DMS 273 (cell line): Measurements from ENCODE around the gene CTSV.
"Not testable (repeated sequence)": the region's sequence is repeated elsewhere in the genome, so short reads cannot be mapped to it uniquely, and the experiment has no call there.

ENCODE experiments used
- DNase-seq: peaks from one replicate; lab custom pipeline; 2025; ENCODE audit not compliant: unreplicated experiment; lab: John Stamatoyannopoulos, UW

Gene CTSV

DNA sequence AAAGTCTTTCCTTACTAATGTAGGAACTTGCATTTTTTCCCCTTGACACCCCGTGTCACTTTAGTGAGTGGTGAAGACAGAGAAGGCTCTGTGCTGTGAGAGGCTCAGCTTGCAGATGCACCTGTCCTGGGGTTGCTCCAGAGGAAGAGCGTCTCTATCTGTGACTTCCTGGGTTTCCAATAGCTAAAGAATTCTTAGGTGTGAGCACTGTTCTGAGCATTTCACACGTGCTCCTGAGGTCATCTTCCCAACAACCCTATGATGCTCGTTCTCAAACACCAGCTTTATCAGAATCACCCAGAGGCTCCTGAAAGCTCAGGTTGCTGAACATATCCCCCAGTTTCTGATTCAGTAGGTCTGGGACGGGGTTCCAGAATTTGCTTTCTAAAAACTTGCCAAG, 6.4 kb upstream of the CTSV start:
- DNase-seq: no peak

DNA sequence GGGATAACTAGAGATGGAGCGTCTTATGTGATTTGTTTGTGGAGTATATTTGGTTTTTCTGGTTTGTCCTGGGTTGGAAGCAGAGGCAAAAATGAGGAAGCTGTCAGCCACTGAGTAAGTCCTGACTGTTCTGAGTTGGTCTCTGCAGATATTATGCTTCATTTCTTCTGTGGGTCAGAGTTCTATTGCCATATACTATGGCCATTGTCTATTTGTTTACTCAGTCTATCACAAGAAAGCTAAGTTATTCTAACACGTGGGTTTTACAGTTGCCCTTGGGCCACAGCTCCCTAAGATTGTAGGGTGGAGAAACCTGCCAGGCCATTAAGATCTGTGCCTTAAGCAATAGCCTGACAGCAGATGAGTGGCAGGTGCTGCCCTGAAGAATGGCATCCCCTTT, 3.0 kb upstream of the CTSV start:
- no peak for DNase-seq

DNA sequence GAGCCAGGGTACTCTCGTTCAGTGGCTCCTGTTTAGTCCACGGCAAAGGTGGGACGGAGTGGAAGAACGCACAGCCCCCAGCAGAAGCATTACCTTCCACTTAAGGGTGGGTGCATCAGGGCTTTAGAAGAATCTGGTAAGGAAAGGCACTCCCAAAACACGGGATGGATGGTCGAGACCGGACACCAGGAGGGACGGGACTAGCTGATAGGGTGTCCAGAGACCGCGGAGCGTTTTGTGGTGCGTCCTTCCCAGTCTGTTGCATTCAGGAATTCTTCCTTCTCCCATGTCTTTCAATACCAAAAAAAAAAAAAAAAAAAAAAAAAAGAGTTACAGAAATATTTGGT, 545 bp upstream of the CTSV start:
- peak; percentile 68 for DNase-seq

DNA sequence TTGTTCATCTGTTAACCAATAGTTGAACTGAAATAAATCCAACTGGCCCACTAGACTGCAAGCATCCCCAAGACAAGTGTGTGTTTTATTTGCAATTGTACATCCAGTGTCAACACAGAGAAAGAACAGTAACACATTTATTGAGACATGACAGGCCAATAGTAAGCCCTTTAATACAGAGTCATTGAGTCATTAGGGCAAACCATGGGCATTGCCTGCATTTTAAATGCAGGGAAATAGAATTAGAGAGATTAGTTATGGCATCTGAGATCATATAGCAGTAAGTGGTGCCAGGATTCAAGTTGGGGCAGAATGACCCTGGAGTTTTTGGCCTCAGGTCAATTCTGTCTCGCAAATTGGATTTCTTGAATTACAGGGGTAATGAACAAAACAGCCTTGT, 15.4 kb downstream of the CTSV start:
- DNase-seq: peak; percentile 3

DNA sequence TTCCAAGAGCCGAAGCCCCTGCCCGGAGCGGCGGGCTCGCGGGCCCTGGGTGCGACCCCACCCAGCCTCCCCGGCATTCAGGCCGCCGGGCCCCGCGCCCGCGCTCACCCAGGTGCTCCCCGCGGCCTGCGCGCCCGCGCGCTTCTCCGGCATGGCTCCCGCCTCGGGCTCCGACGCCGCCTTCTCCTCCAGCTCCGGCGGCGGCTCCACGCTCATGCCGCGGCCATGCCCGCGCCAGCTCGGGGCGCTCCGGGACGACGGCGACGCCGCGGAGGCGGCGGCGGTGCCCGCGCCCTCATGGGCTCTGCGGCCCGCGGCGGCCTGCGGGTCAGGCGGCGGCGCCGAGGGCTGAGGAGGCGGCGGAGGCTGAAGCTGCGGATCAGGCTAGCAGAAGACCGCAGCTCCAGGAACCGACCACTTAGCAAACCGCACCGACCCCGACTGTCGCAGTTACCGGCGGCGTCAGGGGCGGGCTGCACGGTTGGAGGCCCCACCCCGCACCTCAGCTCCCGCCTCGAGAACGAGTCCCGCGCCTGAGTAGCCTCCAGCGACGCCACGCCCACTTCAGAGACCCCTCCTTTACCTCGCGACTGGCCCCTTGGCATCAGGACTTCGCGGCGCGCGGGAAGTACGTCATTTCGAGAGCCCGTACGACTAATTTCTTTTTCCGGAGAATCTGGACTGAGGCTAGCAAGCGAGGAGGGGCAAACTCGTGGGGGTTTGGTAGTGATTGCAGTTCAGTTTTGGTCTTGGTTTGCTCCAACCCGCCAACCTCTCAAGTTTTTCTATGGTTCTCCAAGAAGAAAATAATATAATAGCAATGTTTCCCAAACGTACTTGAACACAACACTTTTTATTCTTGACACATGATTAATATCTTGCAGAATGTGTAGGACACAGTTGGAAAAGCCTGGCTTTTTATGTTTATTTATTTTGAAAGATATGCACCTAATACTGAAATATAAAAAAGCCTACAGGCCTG, 25.5 kb downstream of the CTSV start:
- DNase-seq: peak; percentile 92

DNA sequence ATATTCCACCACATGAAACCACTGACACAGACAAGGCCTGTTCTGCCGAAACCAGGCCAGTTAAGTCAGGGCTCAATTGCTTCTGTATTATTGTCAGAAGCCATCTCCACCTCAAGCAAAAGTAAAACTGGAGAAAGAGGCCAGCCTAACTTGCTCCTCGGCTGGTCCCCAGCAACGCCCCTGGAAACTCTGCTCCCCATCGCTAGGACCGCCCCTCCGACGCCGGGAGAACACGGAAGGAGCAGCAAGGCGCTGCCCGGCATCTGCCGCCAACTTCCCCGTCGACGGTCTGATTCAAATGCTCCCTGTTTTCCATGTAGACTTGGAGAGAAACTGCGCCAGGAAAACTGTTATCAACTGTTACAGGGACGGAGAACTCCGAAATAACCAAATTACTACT, 26.3 kb downstream of the CTSV start:
- DNase-seq: not testable (repeated sequence)

DNA sequence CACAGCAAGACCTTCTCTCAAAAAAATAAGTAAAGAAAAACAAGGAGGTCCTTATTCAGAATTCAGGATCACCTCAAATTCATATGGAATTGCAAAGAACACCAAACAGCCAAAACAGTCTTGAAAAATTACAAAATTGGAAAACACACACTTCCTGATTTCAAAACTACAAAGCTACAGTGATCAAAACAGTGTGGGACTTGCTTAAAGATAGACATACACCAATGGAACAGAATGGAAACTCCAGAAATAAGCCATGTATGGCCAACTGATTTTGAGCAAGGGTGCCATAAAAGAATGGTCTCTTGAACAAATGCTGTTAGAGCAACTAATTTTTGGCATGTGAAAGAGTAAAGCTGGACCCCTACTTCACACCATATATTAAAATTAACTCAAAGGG, 36.7 kb downstream of the CTSV start:
- not testable (repeated sequence) for DNase-seq

DNA sequence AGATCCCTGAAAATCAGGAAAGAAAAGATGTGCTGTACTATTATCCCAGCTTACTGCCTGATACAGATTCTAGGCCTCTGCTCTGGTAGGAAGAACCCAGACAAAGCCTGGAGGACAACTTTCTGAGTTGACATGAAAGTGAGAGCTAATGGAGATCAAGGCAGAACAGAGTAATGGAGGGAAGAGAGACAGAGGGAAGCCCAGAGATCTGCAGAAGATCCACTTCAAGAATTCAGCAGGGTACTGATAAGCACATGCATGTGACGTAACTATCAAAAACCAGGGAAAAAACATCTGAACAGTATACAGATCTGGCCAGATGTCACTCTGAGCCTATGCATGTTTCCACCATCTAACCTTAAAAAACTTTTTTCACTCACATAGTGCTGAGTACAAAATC, 37.6 kb downstream of the CTSV start:
- DNase-seq: not testable (repeated sequence)

DNA sequence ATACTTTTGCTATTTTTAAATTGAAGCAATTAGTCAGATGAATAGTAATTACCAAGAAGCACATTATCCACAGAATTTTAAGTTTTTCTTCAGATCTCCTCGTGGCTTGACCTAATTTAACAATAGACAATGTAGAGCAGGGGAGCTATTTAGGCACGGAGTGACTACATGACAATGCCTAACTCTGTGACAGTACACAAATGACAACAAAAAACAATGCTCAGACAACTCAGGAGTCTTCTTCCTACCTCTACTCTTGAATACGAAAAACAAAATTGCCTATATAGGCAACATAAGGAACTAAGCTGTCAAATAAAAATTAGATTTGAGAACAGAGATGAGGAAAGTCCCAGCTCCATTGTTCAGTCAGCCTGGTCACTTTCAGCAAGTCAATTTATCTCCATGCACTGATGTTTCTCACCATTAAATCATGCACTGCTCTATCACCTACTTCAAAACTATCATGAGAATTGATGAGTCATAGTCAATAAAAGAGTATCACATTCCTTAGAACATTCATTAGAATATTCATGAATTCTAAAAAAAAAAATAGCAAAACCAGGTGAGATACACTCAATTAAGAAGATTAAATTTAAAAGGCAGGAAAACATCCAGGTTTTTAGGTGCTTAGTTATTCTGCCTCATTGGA, 38.7 kb downstream of the CTSV start:
- DNase-seq: not testable (repeated sequence)

DNA sequence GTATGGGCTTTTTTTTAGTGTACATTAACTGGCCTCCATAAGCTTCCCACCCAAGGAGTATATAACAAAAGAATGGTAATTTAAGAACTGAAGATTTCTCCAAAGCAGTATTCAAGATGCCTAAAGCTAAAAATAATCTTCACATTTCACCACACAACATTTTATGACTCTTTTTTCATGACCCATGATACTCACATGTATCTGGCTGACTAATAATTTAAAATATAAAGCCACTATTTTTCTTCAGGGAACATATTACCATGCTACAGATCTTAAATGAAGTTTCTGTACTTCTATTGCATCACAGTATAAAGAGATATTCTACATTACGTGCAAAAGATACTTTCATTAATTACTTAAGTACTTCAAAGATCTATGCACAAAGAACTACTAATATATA, 39.2 kb downstream of the CTSV start:
- DNase-seq: not testable (repeated sequence)

DNA sequence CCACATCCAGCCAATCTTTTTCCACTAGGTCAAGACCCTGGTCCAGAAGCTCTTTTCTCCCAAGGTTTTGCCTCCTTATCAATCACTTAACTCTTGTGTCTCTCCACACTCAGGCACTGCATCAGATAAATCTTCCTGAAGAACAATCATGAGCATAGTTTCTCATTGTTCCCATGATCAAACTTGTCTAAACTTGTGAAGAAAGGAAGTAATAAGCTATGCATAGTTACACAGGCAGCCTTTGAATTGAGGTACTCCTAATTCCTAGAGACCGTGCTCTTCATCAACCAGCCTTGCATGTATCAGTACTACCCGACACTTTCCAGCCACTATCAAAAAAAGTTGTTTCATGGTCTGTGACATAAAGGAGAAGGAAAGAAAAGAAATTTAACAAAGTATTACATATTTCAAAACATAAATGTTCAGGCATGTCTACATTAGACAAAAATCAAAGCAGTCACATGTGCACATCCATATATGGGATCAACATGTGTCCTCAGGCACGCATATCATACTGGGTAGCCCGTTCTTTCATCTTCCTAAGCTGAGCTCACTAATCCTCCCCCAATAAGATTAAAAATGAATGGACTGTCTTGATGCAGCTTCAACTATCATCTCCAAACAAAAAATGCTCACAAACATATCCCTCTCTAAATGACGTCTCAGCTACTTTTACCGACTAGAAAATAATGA, 41.8 kb downstream of the CTSV start:
- not testable (repeated sequence) for DNase-seq

DNA sequence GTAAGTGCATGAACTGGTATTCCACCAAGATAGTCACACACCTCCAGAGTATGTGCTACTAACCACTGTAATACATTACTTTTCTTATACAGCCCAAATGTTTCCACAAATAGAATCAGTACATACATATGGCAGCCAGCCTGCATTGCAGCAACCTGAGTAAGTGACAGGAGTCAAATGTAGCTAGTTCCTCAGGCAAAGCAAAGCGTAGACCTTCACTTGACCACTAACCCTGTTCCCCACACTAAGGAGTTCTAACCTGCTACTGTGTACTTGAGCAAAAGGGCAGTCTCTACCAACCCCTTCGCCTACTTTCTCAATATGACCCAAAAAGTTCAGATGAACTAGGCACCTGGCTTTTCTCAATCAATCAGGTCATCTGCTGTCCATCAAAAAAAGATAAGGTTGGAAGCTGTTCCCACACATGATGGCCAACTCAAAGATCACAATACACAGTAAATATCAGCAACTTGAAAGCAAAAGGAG, 44.4 kb downstream of the CTSV start:
- DNase-seq: not testable (repeated sequence)

DNA sequence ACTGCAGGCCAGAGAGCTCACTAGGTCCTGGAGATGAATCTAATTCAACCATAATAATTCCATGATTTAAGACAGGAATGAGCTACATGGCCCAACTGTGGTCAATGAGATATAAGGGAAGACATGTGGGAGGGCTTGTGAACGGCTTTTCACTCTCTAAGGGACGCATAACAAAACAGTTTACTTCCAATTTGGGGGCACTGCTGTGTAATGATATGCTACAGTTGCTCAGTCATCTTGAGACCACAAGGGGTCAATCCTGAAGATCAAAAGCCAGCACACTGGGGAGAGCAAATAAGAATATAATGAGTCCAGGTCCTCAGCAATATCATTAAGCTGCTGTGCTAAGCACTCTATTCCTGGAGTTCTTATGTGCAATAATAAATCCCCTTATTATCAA, 46.6 kb downstream of the CTSV start:
- DNase-seq: not testable (repeated sequence)

DNA sequence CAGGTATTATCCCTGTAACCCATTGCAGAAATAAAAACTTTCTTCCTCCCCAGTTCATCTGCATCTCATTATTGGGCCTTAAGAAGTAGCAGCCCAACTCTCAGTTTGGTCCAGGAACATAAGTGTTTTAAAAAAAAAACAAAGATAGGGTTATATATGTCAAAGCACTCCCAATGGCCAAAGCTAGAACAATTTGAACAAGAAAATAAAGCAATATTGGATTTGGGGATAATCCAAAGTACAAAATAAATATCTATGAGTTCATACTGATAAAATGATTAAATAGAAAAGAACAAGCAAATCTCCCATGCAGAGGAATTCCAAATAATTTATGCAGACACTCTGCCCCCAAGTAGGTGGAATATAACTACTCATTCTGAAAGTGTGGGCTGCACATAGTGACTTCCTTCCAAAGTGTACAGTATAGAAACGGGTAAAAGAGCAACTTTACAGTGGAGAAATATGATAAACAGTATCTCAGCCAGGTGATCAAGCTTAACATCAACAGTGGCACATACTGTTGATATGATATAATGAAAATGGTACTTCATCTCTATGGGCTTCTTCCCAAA, 49.1 kb downstream of the CTSV start:
- DNase-seq: not testable (repeated sequence)

DNA sequence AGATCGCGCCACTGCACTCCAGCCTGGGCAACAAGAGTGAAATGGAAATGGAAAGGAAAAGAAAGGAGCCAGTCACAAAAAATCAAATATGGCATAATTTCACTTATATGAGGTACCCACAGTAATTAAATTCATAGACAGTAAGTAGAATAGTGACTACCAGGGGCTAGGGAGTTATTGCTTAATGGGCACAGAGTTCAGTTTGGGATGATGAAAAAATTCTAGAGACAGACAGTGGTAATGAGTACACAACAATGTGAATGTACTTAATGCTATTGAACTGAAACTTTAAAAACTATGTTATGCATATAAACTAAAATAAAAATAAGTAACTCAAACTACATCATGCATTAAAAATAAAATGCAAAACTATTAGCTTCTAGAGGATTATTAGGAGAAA, 54.1 kb downstream of the CTSV start:
- DNase-seq: not testable (repeated sequence)

DNA sequence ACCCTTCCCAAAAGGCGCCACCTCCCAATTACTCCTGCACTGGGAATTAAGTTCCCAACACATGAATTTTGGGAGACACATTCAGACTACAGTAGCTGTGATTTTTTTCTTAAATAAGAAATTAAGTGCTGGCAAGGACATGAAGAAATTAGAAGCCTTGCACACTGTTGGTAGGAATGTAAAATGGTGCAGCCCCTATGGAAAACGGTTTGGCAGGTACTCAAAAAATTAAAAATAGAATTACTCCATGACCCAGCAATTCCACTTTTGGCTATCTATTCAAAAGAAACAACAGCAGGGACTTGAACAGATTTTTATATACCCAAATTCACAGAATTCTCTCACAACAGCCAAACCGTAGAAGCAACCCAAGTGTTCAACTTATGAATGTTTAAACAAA, 54.8 kb downstream of the CTSV start:
- not testable (repeated sequence) for DNase-seq

DNA sequence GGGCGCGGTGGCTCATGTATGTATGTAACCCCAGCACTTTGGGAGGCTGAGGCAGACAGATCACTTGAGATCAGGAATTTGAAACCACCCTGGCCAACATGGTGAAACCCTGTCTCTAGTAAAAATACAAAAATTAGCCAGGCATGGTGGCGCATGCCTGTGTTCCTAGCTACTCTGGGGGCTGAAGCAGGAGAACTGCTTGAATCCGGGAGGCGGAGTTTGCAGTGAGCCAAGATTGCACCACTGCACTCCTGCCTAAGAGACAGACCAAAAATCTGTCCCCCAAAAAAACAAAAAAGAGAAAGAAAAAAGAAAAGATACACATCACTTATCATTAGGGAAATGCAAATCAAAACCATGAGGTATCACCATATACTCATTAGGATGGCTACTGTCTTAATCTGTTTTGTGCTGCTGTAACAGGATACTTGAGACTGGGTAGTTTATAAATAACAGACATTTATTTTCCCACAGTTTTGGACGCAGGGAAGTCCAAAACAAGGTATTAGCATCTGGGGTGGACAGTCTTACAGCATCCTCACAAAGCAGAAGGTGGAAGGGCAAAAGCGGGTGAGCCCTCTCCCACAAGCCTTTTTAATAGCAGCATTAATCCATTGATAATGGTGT, 55.3 kb downstream of the CTSV start:
- DNase-seq: not testable (repeated sequence)
